Measurements from ENCODE around the gene KPNA1. TPM values are rescaled to one million over a fixed set of nuclear protein-coding genes. Genes with fewer than 3 reads are reported as not detected.

KPNA1 gene
- polyA plus RNA-seq, 1 of the 3 experiments (the other 2 are of a cell fraction), result 21.6 TPM

DNA sequence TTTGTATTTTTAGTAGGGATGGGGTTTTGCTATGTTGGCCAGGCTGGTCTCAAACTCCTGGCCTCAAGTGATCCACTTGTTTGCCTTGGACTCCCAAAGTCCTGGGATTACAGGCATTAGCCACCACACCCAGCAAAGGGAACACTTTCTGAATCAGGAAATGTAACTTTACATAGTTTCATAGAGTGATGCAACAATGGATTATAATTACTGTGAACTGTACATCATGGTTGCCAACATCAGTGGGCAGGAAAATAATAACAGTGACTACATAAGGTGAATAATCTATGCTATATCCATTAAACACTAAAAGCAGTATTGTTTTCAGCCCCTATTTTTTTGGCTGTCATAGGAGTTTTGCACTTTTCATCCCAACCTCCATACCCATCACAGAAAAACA is 5.0 kb upstream of the KPNA1 start:
- ChIA-PET POLR2A (no interaction called here), CTCF (no interaction called here)
- Histone ChIP-seq H3F3A (replicated peaks; ENCODE audit: insufficient read depth) (no peaks in the 10 kb centered on the region), H3K4me1 (ENCODE audit: control insufficient read depth in 1 of 2, insufficient read depth in 2 of 2, low read depth in 1 of 2, low read length in 1 of 2) (no peaks in the 10 kb centered on the region), H2AFZ (ENCODE audit: low read depth) (no peak overlapping the region), H3K36me3 (replicated peaks in 1 of 2; ENCODE audit: control insufficient read depth in 1 of 2, insufficient read depth in 2 of 2, low read length in 1 of 2) (no peaks in the 10 kb centered on the region), H3K79me2 (ENCODE audit: insufficient read depth) (no peaks in the 10 kb centered on the region), H3K4me2 (no peak overlapping the region), H3K9ac (no peak overlapping the region), H3K27ac (ENCODE audit: low read depth in 2 of 2, low read length in 1 of 2) (no peak overlapping the region), H3K9me2 (peaks cover 2% of the 10 kb centered on the region; the same call in 1 of the 2 replicates), H3K27me3 (ENCODE audit: insufficient read depth) (no peaks in the 10 kb centered on the region), H3K4me3 (ENCODE audit: low read depth in 2 of 2, low read length in 1 of 2) (no peak overlapping the region), H3K9me3 (no peaks in the 10 kb centered on the region), H4K20me1 (ENCODE audit: insufficient read depth) (no peaks in the 10 kb centered on the region)
- no peak for DNase-seq
- TF ChIP-seq, protein P1, sequence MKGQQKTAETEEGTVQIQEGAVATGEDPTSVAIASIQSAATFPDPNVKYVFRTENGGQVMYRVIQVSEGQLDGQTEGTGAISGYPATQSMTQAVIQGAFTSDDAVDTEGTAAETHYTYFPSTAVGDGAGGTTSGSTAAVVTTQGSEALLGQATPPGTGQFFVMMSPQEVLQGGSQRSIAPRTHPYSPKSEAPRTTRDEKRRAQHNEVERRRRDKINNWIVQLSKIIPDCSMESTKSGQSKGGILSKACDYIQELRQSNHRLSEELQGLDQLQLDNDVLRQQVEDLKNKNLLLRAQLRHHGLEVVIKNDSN (IDR thresholded peaks at IDR 0.05; ENCODE audit: borderline replicate concordance, low read depth), result no peak
- TF ChIP-seq CHD2 (IDR thresholded peaks at IDR 0.05; ENCODE audit: low read length, partially characterized antibody), result no peak
- TF ChIP-seq, protein P2, sequence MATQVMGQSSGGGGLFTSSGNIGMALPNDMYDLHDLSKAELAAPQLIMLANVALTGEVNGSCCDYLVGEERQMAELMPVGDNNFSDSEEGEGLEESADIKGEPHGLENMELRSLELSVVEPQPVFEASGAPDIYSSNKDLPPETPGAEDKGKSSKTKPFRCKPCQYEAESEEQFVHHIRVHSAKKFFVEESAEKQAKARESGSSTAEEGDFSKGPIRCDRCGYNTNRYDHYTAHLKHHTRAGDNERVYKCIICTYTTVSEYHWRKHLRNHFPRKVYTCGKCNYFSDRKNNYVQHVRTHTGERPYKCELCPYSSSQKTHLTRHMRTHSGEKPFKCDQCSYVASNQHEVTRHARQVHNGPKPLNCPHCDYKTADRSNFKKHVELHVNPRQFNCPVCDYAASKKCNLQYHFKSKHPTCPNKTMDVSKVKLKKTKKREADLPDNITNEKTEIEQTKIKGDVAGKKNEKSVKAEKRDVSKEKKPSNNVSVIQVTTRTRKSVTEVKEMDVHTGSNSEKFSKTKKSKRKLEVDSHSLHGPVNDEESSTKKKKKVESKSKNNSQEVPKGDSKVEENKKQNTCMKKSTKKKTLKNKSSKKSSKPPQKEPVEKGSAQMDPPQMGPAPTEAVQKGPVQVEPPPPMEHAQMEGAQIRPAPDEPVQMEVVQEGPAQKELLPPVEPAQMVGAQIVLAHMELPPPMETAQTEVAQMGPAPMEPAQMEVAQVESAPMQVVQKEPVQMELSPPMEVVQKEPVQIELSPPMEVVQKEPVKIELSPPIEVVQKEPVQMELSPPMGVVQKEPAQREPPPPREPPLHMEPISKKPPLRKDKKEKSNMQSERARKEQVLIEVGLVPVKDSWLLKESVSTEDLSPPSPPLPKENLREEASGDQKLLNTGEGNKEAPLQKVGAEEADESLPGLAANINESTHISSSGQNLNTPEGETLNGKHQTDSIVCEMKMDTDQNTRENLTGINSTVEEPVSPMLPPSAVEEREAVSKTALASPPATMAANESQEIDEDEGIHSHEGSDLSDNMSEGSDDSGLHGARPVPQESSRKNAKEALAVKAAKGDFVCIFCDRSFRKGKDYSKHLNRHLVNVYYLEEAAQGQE (IDR thresholded peaks at IDR 0.05; ENCODE audit: low read depth, low read length), result no peak

DNA sequence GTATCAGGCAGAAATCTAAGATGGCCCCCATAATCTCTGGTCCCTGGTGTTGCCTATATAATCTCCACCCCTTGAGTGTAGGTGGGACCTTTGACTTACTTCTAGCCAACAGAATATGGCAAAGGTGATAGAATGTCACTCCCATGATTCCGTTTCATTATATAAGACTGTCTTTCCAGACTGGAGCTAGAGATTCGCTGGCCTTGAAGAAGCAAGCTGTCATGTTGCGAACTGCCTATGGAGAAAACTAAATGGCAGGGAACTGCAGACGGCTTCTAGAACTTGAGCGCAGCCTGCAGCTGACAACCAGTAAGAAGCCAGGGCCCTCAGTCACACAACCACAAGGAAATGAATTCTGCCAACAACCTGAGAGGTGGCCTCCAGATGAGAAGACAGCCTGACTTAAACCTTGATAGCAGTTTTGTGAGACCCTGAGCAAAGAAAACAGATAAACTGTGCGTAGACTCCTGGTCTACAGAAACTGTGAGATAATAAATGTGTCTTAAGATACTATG is 2.2 kb upstream of the KPNA1 start:
- Histone ChIP-seq H3F3A (replicated peaks; ENCODE audit: insufficient read depth) (peaks cover 4% of the 10 kb centered on the region), H3K27ac (ENCODE audit: low read depth in 2 of 2, low read length in 1 of 2) (no peak overlapping the region), H3K9me3 (no peaks in the 10 kb centered on the region), H3K9me2 (no peaks in the 10 kb centered on the region), H3K4me3 (ENCODE audit: low read depth in 2 of 2, low read length in 1 of 2) (no peak overlapping the region), H3K27me3 (ENCODE audit: insufficient read depth) (no peaks in the 10 kb centered on the region), H4K20me1 (ENCODE audit: insufficient read depth) (peaks cover 22% of the 10 kb centered on the region), H3K9ac (no peak overlapping the region), H3K4me2 (no peak overlapping the region), H2AFZ (ENCODE audit: low read depth) (no peak overlapping the region), H3K79me2 (ENCODE audit: insufficient read depth) (peaks cover 22% of the 10 kb centered on the region), H3K36me3 (replicated peaks in 1 of 2; ENCODE audit: control insufficient read depth in 1 of 2, insufficient read depth in 2 of 2, low read length in 1 of 2) (peaks cover 3% of the 10 kb centered on the region in 2 experiments), H3K4me1 (ENCODE audit: control insufficient read depth in 1 of 2, insufficient read depth in 2 of 2, low read depth in 1 of 2, low read length in 1 of 2) (peaks cover 0 to 11% of the 10 kb centered on the region in 2 experiments; a peak in 3 of 4 replicates)
- TF ChIP-seq FOXJ3 (CRISPR knock-in tag; IDR thresholded peaks at IDR 0.05) (no peak), NFIC (IDR thresholded peaks at IDR 0.05; ENCODE audit: borderline replicate concordance) (no peak), RAD21 (IDR thresholded peaks at IDR 0.05; ENCODE audit: low read length) (no peak), RXRA (IDR thresholded peaks at IDR 0.05; ENCODE audit: borderline replicate concordance, low read depth) (no peak), YY1 (IDR thresholded peaks at IDR 0.05; ENCODE audit: low read depth) (no peak), TEAD4 (IDR thresholded peaks at IDR 0.05; ENCODE audit: borderline replicate concordance, insufficient read depth) (no peak), RCOR1 (IDR thresholded peaks at IDR 0.05; ENCODE audit: low read length) (no peak), RFX5 (IDR thresholded peaks at IDR 0.05; ENCODE audit: low read length) (no peak), NRF1 (IDR thresholded peaks at IDR 0.05; ENCODE audit: low read depth, low read length) (no peak)
- TF ChIP-seq, protein P3, sequence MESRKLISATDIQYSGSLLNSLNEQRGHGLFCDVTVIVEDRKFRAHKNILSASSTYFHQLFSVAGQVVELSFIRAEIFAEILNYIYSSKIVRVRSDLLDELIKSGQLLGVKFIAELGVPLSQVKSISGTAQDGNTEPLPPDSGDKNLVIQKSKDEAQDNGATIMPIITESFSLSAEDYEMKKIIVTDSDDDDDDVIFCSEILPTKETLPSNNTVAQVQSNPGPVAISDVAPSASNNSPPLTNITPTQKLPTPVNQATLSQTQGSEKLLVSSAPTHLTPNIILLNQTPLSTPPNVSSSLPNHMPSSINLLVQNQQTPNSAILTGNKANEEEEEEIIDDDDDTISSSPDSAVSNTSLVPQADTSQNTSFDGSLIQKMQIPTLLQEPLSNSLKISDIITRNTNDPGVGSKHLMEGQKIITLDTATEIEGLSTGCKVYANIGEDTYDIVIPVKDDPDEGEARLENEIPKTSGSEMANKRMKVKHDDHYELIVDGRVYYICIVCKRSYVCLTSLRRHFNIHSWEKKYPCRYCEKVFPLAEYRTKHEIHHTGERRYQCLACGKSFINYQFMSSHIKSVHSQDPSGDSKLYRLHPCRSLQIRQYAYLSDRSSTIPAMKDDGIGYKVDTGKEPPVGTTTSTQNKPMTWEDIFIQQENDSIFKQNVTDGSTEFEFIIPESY (IDR thresholded peaks at IDR 0.05; ENCODE audit: borderline replicate concordance, low read depth), result no peak
- TF ChIP-seq, protein P4, sequence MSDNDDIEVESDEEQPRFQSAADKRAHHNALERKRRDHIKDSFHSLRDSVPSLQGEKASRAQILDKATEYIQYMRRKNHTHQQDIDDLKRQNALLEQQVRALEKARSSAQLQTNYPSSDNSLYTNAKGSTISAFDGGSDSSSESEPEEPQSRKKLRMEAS (IDR thresholded peaks at IDR 0.05; ENCODE audit: low read depth), result no peak
- TF ChIP-seq, protein P5, sequence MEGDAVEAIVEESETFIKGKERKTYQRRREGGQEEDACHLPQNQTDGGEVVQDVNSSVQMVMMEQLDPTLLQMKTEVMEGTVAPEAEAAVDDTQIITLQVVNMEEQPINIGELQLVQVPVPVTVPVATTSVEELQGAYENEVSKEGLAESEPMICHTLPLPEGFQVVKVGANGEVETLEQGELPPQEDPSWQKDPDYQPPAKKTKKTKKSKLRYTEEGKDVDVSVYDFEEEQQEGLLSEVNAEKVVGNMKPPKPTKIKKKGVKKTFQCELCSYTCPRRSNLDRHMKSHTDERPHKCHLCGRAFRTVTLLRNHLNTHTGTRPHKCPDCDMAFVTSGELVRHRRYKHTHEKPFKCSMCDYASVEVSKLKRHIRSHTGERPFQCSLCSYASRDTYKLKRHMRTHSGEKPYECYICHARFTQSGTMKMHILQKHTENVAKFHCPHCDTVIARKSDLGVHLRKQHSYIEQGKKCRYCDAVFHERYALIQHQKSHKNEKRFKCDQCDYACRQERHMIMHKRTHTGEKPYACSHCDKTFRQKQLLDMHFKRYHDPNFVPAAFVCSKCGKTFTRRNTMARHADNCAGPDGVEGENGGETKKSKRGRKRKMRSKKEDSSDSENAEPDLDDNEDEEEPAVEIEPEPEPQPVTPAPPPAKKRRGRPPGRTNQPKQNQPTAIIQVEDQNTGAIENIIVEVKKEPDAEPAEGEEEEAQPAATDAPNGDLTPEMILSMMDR (IDR thresholded peaks at IDR 0.05), result no peak
- CTCF ChIA-PET, result interaction anchor here (1.0 kb wide), 1 partner anchor 44 kb away, joined by 3 read pairs; no protein-coding TSS in a partner anchor
- WGBS (ENCODE audit: low lambda C conversion rate), result 84% methylated on average over 6 of the region's 6 CpGs
- DNase-seq, result no peak
- POLR2A ChIA-PET, result no interaction called here

All from SK-N-SH (cell line).